ENCODE data around the gene USP44. TPM values are rescaled to one million over a fixed set of nuclear protein-coding genes. Genes with fewer than 3 reads are reported as not detected.
A peak's percentile ranks its signal among the peaks of the same experiment; 100 is the strongest.
"Not testable (repeated sequence)": the region's sequence is repeated elsewhere in the genome, so short reads cannot be mapped to it uniquely, and the experiment has no call there.

The USP44 gene
- total RNA-seq, 1 donor from 2014 or later = 2.1 TPM

DNA sequence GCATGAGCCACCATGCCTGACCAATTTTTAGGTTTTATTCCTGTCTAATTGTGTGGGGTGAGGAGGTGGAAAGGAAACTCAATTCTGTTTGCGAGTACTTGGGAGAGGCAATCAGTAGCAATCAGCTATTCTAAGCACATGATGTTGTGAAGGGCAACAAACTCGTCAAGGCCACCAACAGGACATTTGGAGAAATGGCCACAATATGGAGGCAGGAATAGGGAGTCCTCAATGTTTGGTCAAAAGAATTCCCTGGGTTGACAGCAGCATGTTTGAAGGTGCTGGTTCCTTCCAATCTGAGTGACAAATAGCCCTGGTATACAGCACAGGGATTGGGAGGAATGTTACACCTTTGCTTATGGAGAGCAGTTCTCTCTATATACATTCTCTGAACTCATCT, 32.7 kb upstream of the USP44 start:
- TF ChIP-seq CTCF (conservative IDR thresholded peaks at IDR 0.05; ENCODE audit: low read depth, low read length) = no peak
- no peak overlapping the region for H3K4me3 ChIP-seq (ENCODE audit: low read depth, low read length)
- DNase-seq (ENCODE audit: low read depth) = no peak

GRCh38 chr12:95582230-95583058, 31.2 kb upstream of the USP44 start:
- DNase-seq (ENCODE audit: low read depth) = no peak
- peak; percentile 65 for TF ChIP-seq CTCF (conservative IDR thresholded peaks at IDR 0.05; ENCODE audit: low read depth, low read length)
- H3K4me3 ChIP-seq (ENCODE audit: low read depth, low read length) = no peak overlapping the region

GRCh38 chr12:95577820-95578219, 26.5 kb upstream of the USP44 start:
- TF ChIP-seq CTCF (conservative IDR thresholded peaks at IDR 0.05; ENCODE audit: low read depth, low read length) = no peak
- H3K4me3 ChIP-seq (ENCODE audit: low read depth, low read length) = no peak overlapping the region
- DNase-seq (ENCODE audit: low read depth) = no peak

- no peak overlapping the region for H3K4me3 ChIP-seq (ENCODE audit: low read depth, low read length)
- TF ChIP-seq CTCF (conservative IDR thresholded peaks at IDR 0.05; ENCODE audit: low read depth, low read length) = peak; percentile 85
- no peak for DNase-seq (ENCODE audit: low read depth)
Measured at GRCh38 chr12:95574799-95575452, 23.6 kb upstream of the USP44 start.

DNA sequence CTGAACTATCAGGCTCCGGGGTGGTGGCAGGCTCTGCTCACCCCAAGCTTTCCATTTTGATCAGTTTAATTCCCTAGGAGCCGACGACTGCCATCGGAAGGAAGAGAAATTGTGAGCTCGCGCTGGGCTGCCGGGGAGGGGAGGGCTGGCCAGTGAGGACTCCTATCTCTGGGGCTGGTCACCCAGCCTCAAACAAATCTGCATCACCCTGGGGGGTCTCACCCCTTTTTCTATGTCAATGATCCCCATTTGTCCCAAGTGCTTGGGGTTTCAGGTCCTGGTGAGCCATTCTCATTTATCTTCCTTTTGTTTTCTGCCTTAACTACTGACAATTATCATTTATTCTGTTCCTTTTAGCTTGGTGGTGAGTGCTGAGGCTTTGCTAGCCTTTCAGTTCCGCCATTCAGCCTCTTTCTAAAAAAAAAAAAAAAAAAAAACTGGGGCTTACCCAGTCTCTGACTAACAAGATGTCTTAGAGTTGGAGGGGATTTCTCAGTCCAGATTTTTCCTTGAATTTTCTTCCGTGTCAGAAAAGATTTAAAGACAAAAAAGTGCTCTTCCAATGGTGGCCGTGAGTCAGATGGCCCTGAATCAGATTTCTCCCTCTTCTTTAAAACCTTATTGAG, 22.8 kb upstream of the USP44 start:
- TF ChIP-seq CTCF (conservative IDR thresholded peaks at IDR 0.05; ENCODE audit: low read depth, low read length) = no peak

GRCh38 chr12:95571369-95571768, 20.1 kb upstream of the USP44 start:
- no peak for TF ChIP-seq CTCF (conservative IDR thresholded peaks at IDR 0.05; ENCODE audit: low read depth, low read length)
- DNase-seq (ENCODE audit: low read depth) = no peak
- no peak overlapping the region for H3K4me3 ChIP-seq (ENCODE audit: low read depth, low read length)

More for the DNA sequence above, 22.8 kb upstream of the USP44 start:
- DNase-seq (ENCODE audit: low read depth) = no peak
- no peak overlapping the region for H3K4me3 ChIP-seq (ENCODE audit: low read depth, low read length)

DNA sequence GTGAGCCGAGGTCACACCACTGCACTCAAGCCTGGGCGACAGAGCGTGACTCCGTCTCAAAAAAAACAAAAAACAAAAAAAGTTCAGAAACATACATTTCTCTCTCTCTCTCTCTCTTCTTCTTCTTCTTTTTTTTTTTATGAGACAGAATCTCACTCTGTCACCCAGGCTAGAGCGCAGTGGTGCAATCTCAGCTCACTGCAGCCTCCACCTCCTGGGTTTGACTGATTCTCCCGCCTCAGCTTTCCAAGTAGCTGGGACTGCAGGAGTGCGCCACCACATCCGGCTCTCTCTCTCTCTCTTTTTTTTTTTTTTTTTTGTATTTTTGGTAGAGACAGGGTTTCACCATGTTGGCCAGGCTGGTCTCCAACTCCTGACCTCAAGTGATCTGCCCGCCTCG, 16.8 kb upstream of the USP44 start:
- not testable (repeated sequence) for H3K4me3 ChIP-seq (ENCODE audit: low read depth, low read length); DNase-seq (ENCODE audit: low read depth)
